Measurements from ENCODE around the gene COMMD4.
"Not testable (repeated sequence)": the region's sequence is repeated elsewhere in the genome, so short reads cannot be mapped to it uniquely, and the experiment has no call there.

COMMD4 gene

GRCh38 chr15:75333654-75334419, 2.0 kb upstream of the COMMD4 start:
- DNase-seq: not testable (repeated sequence)

GRCh38 chr15:75335313-75335704, 554 bp upstream of the COMMD4 start:
- no peak for DNase-seq

GRCh38 chr15:75338661-75339240, 2.9 kb downstream of the COMMD4 start:
- no peak for DNase-seq

GRCh38 chr15:75339531-75340240, 3.8 kb downstream of the COMMD4 start:
- DNase-seq: no peak

- DNase-seq: no peak
These were observed 6.4 kb downstream of the COMMD4 start for GRCh38 chr15:75342221-75342620.

- DNase-seq: not testable (repeated sequence)
These were observed 8.1 kb downstream of the COMMD4 start for GRCh38 chr15:75343953-75344352.

GRCh38 chr15:75346796-75347221, 10.9 kb downstream of the COMMD4 start, which contains the start of gene NEIL1:
Gene NEIL1 (plus strand): TSS chr15:75347039. CDS start chr15:75348906, 1,867 bp downstream.
- DNase-seq: no peak

GRCh38 chr15:75347222-75348033, 11.6 kb downstream of the COMMD4 start:
- DNase-seq: peak; percentile 71

- DNase-seq: no peak
These were observed 12.2 kb downstream of the COMMD4 start for GRCh38 chr15:75348034-75348561.

GRCh38 chr15:75348562-75349350, 12.9 kb downstream of the COMMD4 start:
- no peak for DNase-seq

- DNase-seq: not testable (repeated sequence)
These were observed 13.4 kb downstream of the COMMD4 start for GRCh38 chr15:75349351-75349669.

- DNase-seq: peak; percentile 94
These were observed 14.2 kb downstream of the COMMD4 start for GRCh38 chr15:75349851-75350588.

GRCh38 chr15:75350601-75351361, 14.9 kb downstream of the COMMD4 start:
- no peak for DNase-seq

GRCh38 chr15:75352186-75353080, 16.6 kb downstream of the COMMD4 start:
- DNase-seq: no peak

GRCh38 chr15:75353604-75354003, 17.7 kb downstream of the COMMD4 start:
- DNase-seq: no peak

- no peak for DNase-seq
These were observed 18.6 kb downstream of the COMMD4 start for GRCh38 chr15:75354454-75354853.

- DNase-seq: no peak
These were observed 19.5 kb downstream of the COMMD4 start for GRCh38 chr15:75355369-75355768.

GRCh38 chr15:75356006-75356405, 20.1 kb downstream of the COMMD4 start:
- DNase-seq: no peak

- no peak for DNase-seq
These were observed 20.7 kb downstream of the COMMD4 start for GRCh38 chr15:75356517-75356916.

All from central memory CD4-positive, alpha-beta T cell (primary cell).